Glutamatergic neuron (in vitro differentiated cells): ENCODE measurements around the gene ALKBH6. TPM values are rescaled to one million over a fixed set of nuclear protein-coding genes. Genes with fewer than 3 reads are reported as not detected.

Experiments
- DNase-seq: peaks from one replicate; pipeline ENCODE4 v3.0.0; 2022
- H3K27ac Mint-ChIP-seq: one replicate; pipeline ENCODE4 v1.8.0; 2020; ENCODE audit warnings: mild to moderate bottlenecking, mixed read lengths, inconsistent platforms; ENCODE audit not compliant: unreplicated experiment
- H3K27me3 Mint-ChIP-seq: one replicate; pipeline ENCODE4 v1.8.0; 2020; ENCODE audit warnings: mild to moderate bottlenecking, moderate library complexity, mixed read lengths, inconsistent platforms; ENCODE audit not compliant: unreplicated experiment
- H3K36me3 Mint-ChIP-seq: one replicate; pipeline ENCODE4 v1.8.0; 2020; ENCODE audit warnings: mild to moderate bottlenecking, mixed read lengths, inconsistent platforms; ENCODE audit not compliant: unreplicated experiment
- H3K4me1 Mint-ChIP-seq: one replicate; pipeline ENCODE4 v1.8.0; 2020; ENCODE audit warnings: mild to moderate bottlenecking, low read depth, mixed read lengths, inconsistent platforms; ENCODE audit not compliant: unreplicated experiment
- H3K4me3 Mint-ChIP-seq: one replicate; pipeline ENCODE4 v1.8.0; 2020; ENCODE audit warnings: mild to moderate bottlenecking, mixed read lengths, inconsistent platforms; ENCODE audit not compliant: unreplicated experiment
- H3K9me3 Mint-ChIP-seq: one replicate; pipeline ENCODE4 v1.8.0; 2020; ENCODE audit warnings: mild to moderate bottlenecking, moderate library complexity, mixed read lengths, inconsistent platforms; ENCODE audit not compliant: unreplicated experiment
- total RNA-seq: library from RNA; stranded (reverse); fragmentation: NEBNext Ultra II Directional; extraction: Animal tissue kit (Norgen Biotek cat#: 25700); gene quantifications from one replicate; pipeline ENCODE4 v1.2.1, GENCODE V29; 2021; ENCODE audit not compliant: unreplicated experiment
- TF ChIP-seq, protein P1 (sequence below): fragments of 200-600 bp; sonication (generic); IDR thresholded peaks from one replicate; pipeline ENCODE4 v1.5.0; 2021; ENCODE audit not compliant: partially characterized antibody, unreplicated experiment

The ALKBH6 gene
- total RNA-seq, 1 donor from 2014 or later: 29.5 TPM

DNA sequence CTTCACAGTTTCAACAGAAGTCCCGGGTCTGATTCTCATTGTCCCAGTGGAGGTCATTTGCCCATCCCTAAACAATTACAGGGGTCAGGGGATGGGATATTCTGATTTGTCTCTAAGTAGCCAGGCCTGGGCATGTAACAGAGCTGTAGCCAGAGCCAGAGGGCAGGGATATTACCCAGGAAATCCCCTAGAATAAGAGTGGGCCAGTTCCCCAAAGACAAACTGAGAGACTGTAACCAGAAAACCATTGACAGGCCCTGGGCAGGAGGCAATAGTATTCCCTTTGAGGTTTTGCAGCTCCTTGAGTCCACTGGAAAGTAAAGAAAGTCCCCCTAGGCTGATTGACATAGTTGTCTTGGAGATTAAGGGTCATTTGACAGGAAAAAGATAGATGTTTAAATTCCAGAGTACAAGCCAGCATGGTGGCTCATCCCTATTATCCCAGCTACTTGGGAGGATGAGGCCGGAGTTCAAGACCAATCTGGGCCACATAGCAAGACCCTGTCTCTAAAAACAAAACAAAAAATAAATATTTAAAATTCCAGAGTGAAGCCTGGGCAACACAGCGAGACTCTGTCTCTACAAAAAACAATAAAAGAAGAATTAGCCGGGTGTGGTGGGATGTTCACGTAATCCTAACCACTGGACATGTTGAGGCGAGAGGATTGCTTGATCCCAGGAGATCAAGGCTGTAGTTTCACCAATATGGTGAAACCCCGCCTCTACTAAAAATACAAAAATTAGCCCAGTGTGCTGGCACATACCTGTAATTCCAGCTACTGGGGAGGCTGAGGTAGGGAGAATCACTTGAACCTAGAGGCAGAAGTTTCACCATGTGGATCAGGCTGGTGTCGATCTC lies 20.9 kb downstream of the ALKBH6 start:
- TF ChIP-seq, protein P1, sequence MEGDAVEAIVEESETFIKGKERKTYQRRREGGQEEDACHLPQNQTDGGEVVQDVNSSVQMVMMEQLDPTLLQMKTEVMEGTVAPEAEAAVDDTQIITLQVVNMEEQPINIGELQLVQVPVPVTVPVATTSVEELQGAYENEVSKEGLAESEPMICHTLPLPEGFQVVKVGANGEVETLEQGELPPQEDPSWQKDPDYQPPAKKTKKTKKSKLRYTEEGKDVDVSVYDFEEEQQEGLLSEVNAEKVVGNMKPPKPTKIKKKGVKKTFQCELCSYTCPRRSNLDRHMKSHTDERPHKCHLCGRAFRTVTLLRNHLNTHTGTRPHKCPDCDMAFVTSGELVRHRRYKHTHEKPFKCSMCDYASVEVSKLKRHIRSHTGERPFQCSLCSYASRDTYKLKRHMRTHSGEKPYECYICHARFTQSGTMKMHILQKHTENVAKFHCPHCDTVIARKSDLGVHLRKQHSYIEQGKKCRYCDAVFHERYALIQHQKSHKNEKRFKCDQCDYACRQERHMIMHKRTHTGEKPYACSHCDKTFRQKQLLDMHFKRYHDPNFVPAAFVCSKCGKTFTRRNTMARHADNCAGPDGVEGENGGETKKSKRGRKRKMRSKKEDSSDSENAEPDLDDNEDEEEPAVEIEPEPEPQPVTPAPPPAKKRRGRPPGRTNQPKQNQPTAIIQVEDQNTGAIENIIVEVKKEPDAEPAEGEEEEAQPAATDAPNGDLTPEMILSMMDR: no peak
- H3K27me3 Mint-ChIP-seq: peaks cover 10% of the 10 kb centered on the region
- peak overlapping the region; percentile 38 for H3K27ac Mint-ChIP-seq
- DNase-seq: no peak
- H3K4me1 Mint-ChIP-seq: peaks cover 11% of the 10 kb centered on the region
- no peak overlapping the region for H3K4me3 Mint-ChIP-seq
- H3K9me3 Mint-ChIP-seq: peaks cover 5% of the 10 kb centered on the region
- H3K36me3 Mint-ChIP-seq: no peaks in the 10 kb centered on the region

DNA sequence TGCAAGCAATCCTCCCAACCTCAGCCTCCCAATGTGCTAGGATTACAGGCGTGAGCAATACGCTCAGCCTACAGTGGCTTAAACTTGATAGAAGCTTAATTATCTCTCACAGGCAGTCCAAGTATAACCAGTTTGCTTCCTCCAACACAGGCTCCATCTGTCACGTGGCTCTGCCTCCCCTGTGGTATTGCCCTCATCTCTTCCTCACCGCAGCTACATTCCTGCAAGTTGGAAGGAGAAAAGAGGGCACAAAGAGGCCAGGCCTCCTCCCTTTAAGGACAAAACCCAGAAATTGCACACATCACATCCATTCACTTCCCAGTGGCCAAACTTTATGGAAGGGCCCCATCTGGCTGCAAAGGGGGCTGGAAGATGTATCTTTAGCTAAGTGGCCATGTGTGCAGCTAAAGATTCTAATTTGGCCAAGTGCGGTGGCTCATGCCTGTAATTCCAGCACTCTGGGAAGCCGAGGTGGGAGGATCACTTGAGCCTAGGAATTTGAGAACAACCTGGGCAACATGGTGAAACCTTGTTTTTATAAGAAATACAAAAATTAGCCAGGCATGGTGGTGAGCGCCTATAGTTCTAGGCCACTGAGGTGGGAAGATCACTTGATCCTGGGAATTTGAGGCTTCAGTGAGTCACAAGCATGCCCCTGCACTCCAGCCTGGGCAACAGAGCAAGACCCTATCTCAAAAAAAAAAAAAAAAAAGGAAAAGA lies 22.1 kb downstream of the ALKBH6 start:
- Mint-ChIP-seq H3K36me3 (no peaks in the 10 kb centered on the region), H3K4me3 (no peak overlapping the region), H3K9me3 (peaks cover 6% of the 10 kb centered on the region), H3K27ac (peak overlapping the region; percentile 33), H3K4me1 (peaks cover 11% of the 10 kb centered on the region), H3K27me3 (peaks cover 8% of the 10 kb centered on the region)
- no peak for DNase-seq
- TF ChIP-seq, protein P1: no peak

DNA sequence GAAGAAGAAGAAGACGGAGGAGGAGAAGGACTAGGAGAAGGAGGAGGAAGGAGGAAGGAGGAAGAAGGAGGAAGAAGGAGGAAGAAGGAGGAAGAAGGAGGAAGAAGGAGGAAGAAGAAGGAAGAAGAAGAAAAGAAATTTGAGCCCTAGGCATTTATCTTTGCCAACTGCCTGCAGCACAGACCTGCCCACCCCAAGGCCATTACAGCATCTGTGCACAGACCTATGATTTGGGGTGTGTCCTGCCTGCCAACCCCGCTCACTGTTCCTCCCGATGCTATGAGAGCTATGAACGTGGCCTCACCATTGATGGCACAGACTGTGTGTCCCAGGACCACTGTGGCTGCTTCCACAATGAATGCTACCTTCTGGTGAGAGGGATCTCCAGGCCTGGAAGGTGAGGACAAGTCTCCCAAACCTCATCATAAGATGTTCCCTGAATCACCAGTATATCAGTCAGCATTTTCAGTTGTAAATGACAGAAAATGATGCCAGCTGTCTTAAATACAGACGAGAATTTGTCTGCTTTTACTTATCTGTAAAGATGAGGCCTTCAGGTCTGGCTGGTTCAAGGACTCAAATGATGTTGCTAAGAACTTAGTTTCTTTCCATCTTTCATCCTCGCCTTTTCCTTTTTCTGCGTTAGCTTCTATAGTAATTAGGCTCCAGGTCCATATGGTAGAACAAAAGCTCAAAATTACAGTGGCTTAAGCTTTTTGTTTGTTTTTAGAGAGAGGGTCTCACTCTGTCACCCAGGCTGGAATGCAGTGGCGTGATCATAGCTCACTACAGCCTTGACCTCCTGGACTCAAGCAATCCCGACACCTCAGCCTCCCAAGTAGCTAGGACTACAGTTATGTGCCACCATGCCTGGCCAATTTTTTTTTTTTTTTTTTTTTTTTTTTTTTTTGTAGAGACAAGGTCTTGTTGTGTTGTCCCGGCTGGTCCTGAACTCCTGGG lies 23.0 kb downstream of the ALKBH6 start:
- no peak overlapping the region for H3K4me3 Mint-ChIP-seq
- peaks cover 8% of the 10 kb centered on the region for H3K4me1 Mint-ChIP-seq
- peaks cover 11% of the 10 kb centered on the region for H3K27me3 Mint-ChIP-seq
- H3K27ac Mint-ChIP-seq: peak overlapping the region; percentile 33
- no peaks in the 10 kb centered on the region for H3K36me3 Mint-ChIP-seq
- TF ChIP-seq, protein P1: no peak
- H3K9me3 Mint-ChIP-seq: peaks cover 8% of the 10 kb centered on the region
- no peak for DNase-seq

DNA sequence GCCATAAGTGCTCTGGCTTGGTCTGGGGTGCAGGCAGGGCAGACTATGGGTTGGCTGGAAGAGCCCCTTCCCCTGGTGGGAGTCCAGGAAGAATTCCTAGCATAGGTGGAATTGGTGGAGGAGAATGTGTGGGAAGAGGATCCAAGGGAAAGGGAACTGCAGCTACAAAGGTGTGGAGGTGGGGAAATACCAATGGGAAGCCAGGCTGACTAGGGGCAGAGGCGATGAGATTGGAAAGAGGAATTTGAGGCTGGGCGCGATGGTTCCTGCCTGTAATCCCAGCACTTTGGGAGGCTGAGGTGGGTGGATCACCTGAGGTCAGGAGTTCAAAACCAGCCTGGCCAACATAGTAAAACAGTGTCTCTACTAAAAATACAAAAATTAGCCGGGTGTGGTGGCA lies 23.9 kb downstream of the ALKBH6 start:
- Mint-ChIP-seq H3K4me3 (no peak overlapping the region), H3K27me3 (peaks cover 14% of the 10 kb centered on the region), H3K9me3 (peaks cover 8% of the 10 kb centered on the region), H3K27ac (no peak overlapping the region), H3K36me3 (peaks cover 3% of the 10 kb centered on the region), H3K4me1 (peaks cover 6% of the 10 kb centered on the region)
- TF ChIP-seq, protein P1: no peak
- DNase-seq: no peak
